NCI-H774 (cell line): ENCODE results near the gene ETV7.

Source experiments
- DNase-seq: peaks from one replicate; lab custom pipeline; 2025; lab: John Stamatoyannopoulos, UW

Gene ETV7

DNA sequence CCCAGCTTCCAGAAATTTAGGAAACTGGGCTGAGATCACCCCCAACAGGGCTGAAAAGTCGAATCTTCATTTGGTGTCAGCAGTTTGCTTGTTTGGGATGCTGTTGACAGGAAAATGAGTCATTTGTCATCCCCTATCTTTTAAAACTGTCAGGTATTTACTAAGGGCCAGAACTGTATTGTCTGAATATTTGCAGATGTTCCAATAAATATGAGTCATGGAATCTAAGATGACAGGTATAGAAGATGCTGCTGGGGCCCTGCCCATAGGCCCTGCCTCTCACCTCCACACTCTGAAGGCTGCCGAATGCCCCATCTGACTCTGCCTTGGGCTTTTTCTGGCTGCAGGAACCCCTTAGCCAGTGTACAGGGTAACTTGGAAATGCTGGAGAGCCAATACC, 3.9 kb downstream of the ETV7 start:
- DNase-seq = no peak

GRCh38 chr6:36382976-36383375, 4.5 kb downstream of the ETV7 start:
- DNase-seq = no peak

GRCh38 chr6:36381502-36382389, 5.7 kb downstream of the ETV7 start:
- DNase-seq = no peak

- no peak for DNase-seq
Measured at GRCh38 chr6:36380166-36380565, 7.3 kb downstream of the ETV7 start.

GRCh38 chr6:36378936-36379335, 8.5 kb downstream of the ETV7 start:
- no peak for DNase-seq

- DNase-seq = no peak
Measured at GRCh38 chr6:36378243-36378920, 9.1 kb downstream of the ETV7 start.

DNA sequence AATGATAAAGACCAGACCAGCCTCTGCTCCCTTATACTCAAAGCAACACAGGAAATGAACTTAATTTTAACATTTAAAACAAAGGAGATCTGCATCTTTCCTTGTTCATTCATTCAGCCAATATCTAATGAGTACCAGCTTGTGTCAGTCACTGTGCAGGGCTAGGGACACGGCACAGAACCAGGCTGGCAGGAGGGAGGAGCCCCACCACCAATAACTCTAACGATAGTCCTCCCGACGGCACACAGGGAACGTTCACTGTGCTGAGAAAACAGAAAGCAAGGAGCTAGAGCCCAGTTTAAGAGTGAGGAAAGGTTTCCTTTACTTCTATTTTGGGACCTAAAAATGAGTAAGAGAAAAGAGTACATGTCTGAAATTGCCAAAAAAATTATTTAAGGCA, 9.9 kb downstream of the ETV7 start:
- DNase-seq = no peak

DNA sequence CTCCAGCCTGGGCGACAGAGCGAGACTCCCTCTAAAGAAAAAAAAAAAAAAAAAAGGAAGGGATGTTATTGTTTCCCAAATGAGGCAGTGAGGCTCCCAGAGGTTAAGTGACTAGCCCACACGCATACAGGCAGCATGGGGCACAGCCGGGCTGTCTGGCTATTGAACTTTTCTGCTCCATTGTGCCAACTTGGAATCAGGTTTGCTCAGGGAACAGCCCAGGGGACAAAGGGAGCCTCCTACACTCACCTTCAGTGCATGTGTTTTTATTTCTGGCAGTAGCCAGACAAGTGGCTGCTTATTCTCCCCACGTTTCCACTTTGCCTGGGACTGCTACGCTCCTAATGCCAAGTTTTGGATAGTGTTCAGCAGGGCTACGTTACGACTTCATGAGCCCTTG, 10.7 kb downstream of the ETV7 start:
- DNase-seq = no peak

GRCh38 chr6:36376183-36376582, 11.3 kb downstream of the ETV7 start:
- DNase-seq = no peak

- DNase-seq = no peak
Measured at GRCh38 chr6:36375644-36376155, 11.8 kb downstream of the ETV7 start.

DNA sequence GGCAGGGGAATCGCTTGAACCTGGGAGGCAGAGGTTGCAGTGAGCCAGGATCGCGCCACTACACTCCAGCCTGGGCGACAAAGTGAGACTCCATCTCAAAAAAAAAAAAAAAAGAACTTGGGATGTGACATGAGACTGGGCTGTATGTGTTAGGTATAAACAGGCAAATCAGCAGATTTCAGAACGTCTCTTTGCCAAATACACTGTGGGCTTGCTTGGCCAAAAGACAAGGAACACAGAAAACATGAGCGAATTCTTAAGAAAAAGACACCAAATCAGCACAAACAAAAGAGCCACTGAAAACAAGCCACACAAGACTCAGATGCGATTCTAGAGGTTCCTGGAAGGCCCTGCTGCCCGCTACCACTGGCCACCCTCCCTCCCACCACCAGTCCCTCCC, 12.5 kb downstream of the ETV7 start:
- DNase-seq = no peak

- DNase-seq = no peak
Measured at GRCh38 chr6:36374194-36374593, 13.3 kb downstream of the ETV7 start.

DNA sequence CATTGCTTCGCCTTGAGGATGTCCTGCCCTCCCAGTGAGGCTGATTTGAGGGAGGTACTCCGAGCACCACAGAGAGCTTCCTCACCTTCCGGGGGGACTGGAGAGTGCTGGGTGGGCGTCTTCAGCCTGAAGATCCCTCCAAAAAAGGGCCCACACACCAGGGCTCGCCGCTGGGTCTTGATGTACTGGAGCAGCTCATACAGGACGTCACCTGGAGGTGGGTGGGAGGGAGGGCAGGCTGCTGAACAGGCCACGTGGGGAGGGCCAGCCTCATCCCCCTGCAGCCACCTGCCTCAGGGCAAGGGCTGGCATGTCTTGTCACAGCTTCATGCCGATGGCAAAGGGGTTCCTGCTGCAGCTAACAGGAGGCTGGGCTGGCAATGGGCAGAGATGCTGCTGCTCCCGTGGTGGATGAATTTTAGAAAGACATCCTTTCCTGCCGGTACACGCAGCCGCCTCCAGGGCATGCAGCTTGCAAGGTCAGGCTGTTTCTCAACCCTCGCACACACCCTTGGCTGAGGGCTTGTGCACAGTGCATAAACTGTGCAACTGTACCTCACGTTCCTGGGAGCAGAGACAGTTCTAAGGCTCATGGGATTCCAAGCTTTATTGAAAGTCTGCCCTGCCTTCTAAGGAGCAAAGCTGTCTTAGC, 14.0 kb downstream of the ETV7 start:
- no peak for DNase-seq

DNA sequence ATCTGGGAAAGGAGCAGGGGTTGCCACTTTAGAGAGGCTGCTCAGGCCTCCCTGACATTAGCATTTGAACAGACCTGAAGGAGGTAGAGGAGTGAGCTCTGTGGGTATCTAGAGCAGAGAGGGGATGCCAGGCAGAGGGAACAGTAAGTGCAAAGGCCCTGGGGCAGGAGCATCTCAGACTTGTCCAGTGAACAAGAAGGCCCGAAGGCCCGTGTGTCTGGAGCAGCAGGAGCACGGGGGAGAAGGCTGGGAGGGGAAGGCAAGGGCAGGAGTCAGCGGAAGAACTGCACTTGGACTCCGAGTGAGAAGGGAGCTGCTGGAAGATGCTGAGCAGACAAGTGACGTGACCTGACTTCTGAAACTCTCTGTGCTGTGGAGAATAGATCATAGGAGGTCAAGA, 15.4 kb downstream of the ETV7 start:
- no peak for DNase-seq

- no peak for DNase-seq
Measured at GRCh38 chr6:36371211-36371610, 16.3 kb downstream of the ETV7 start.

DNA sequence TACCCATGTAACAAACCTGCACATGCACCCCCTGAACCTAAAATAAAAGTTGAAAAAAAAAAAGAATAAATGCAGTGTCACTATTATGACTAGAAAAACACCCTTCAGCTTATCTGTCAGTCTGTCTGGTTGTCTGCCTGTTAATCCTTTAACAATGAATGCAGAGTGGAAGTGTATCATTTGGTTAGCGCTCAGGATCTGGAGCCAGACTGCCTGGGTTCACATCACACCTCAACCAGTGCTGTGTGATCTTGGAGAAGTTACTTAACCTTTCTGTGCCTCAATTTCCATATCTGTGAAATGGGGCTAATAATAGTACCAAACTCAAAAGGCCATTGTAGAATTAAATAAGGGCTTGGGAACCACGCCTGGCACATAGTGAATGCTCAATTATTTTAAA, 16.8 kb downstream of the ETV7 start:
- no peak for DNase-seq

DNA sequence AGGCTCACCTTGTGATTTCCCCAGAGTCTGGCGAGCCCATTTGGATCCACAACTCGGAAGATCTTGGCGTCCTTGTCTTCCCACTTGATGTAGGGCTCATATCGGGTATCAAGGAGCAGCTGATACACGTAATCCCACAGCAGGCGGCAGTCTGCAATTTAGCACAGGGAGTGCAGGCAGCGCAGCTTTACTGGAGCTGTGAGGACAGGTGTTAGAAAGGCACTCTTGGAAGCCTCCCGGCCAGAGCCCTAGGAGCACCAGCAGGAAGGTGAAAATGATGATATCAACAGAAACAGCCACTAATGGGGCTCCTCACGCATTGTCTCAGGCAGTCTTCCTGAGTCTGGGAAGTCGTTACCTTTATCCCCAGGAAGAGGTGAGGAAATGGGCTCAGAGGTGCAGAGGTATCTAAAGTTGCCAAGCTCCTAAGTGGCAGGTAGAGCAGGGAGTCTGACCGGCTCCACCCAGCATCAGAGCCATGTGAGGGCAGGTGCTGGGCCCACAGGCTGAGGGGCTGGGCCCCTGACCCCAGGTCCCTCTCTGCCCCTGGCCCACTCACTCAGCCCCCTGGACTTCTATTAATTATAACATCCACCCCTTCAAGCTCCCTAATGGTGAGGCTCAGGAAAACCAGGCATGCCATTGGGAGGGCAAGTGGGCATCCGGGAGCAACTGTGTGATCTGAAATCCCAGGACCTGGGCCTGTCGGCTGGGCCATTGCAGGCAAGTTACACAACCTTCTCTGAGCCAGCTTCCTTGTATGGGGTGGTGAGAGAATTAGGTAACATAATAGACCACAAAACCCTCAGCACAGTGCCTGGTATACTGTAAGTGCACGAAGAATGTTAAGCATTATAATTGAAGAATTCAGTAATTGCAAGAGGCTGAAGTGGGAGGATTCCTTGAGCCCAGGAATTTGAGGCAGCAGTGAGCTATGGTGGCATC, 18.3 kb downstream of the ETV7 start:
- peak; percentile 27 for DNase-seq

DNA sequence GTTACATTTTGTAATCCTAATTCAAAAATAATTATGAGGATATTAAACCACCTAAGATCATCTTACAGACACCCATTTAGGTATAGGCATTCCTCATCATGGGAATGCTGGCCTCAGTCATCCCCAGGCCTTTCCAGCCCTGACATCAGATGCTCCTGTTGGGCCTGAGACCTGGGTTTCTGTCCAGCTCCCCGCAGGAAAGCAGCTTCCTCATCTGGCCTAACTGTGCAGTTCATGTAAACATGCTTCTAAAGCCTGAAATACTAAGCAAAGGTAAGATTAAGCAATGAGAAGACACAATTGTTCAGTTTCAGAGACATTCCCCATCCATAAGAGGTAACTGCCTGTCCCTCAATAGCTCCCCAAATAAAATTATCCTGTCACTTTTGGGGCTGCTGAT, 19.0 kb downstream of the ETV7 start:
- DNase-seq = no peak

- DNase-seq = no peak
Measured at GRCh38 chr6:36367743-36368142, 19.7 kb downstream of the ETV7 start.

GRCh38 chr6:36364669-36365479, 22.6 kb downstream of the ETV7 start:
- DNase-seq = no peak
